ENCODE data around the gene RNMT.
"Not testable (repeated sequence)": the region's sequence is repeated elsewhere in the genome, so short reads cannot be mapped to it uniquely, and the experiment has no call there.

RNMT gene

DNA sequence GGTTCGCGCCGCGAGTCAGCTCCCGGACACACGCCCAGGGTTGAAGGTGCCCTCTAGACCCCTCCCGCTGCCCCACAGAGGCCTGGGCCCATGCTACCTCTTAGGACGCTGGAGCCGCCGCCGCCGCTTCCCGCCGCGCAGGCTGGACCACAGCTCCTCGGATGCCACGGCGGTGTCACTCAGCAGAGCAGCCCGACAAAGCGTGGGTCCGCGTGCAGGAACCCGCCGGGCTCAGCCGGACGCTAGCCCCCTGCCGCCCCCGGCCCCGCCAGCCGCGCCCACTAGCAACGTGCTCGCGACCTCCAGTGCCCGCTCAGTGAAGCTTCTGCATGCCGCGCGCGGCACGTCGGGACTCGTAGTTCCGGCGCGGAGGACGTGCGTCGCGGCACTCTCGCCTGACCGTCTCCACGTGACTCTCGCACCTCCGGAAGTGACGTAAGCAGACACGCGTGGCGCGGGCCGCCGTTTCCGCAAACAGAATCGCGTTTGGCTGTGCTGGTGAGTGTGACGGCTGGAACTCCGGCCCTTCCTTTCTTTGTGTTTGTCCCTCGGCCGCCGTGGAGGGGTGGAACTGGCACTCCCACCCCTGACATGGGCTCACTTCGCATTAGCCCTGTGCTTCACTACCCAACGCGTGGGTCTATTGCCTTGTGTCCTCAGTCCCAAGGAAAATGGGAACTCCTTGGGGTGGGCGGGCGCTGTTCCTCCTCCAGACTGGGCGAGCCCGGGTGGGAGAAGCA lies at the start of gene RNMT, which contains the start of gene FAM210A:
RNMT (plus strand) TSS at position 442 of the 740 bp plus-strand sequence. CDS start 4,845 bp downstream, outside the sequence.
FAM210A (minus strand) TSS at position 327 of the 740 bp plus-strand sequence. CDS start 44,481 bp downstream, outside the sequence.
- DNase-seq, result peak; percentile 93

GRCh38 chr18:13677350-13677749 lies 49.1 kb upstream of the RNMT start:
- DNase-seq, result not testable (repeated sequence)

GRCh38 chr18:13680612-13681011 lies 45.9 kb upstream of the RNMT start:
- no peak for DNase-seq

DNA sequence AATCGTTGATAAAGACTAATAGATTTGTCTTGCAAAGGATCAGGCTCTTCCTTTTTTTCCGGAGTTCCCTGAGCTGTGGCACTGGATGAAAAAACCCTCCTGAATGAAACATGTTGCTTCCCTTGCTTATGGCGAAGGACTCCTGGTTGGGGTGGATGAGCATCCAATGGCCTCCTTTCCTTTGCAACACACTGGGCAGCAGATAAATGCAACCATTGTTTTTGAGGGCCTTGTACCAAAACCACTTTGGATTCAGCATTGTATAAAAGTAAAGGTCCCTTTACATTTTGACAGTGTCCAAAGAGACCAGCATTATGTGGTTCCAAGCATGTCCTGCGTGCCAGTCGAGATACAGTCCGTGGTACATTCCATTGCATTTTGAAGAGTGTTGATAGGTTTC lies 44.8 kb upstream of the RNMT start:
- no peak for DNase-seq

GRCh38 chr18:13684546-13684945 lies 41.9 kb upstream of the RNMT start:
- DNase-seq, result no peak

GRCh38 chr18:13688191-13689136 lies 38.0 kb upstream of the RNMT start:
- DNase-seq, result no peak

DNA sequence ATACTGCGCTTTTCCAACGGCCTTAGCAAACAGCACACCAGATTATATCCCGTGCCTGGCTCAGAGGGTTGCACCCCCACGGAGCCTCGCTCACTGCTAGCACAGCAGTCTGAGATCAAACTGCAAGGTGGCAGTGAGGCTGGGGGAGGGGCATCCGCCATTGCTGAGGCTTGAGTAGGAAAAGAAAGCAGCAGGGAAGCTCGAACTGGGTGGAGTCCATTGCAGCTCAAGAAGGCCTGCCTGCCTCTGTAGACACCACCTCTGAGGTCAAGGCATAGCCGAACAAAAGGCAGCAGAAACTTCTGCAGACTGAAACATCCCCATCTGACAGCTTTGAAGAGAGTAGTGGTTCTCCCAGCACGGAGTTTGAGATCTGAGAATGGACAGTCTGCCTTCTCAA lies 36.4 kb upstream of the RNMT start:
- DNase-seq, result not testable (repeated sequence)

DNA sequence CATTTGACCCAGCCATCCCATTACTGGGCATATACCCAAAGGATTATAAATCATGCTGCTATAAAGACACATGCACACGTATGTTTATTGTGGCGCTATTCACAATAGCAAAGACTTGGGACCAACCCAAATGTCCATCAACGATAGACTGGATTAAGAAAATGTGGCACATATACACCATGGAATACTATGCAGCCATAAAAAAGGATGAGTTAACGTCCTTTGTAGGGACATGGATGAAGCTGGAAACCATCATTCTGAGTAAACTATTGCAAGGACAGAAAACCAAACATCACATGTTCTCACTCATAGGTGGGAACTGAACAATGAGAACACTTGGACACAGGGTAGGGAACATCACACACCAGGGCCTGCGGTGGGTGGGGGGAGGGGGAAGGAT lies 31.1 kb upstream of the RNMT start:
- DNase-seq, result not testable (repeated sequence)

DNA sequence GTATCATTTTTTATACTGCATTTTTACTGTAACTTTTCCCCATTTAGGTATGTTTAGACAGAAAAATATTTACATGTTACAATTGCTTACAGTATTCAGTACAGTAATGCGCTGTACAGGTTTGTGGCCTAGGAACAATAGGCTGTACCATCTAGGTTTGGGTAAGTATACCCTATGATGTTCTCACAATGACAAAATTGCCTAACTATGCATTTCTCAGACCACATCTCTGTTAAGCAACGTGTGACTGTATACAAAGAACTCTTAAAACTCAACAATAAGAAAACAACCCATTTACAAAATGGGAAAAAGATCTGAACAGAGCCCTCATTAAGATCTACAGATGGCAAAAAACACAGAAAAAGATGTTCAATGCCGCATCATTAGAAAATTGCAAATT lies 29.5 kb upstream of the RNMT start:
- no peak for DNase-seq

DNA sequence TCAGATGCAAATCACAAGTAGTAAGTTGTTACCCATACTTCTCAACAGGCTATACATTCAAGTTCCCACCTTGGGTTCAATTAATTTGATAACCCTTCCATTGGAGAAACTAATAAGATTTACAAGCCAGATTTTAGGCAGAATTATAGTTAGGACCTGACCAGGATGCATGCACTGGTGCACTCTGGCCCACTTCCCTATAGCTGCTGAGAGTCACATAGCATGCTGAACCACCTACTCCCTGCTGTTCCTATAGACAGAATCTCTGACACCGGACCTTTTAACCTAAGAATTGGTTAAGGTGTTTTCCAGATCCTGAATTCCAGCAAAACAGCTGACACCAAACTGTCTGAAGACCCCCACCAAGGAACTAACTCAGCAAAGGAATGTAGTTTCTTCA lies 26.3 kb upstream of the RNMT start:
- DNase-seq, result no peak

- DNase-seq, result peak; percentile 37
Observed at GRCh38 chr18:13703899-13704298, 22.6 kb upstream of the RNMT start.

GRCh38 chr18:13710414-13710831 lies 16.1 kb upstream of the RNMT start:
- peak; percentile 24 for DNase-seq

GRCh38 chr18:13712400-13713131 lies 13.9 kb upstream of the RNMT start:
- DNase-seq, result no peak

- no peak for DNase-seq
Observed at GRCh38 chr18:13713455-13714055, 12.9 kb upstream of the RNMT start.

DNA sequence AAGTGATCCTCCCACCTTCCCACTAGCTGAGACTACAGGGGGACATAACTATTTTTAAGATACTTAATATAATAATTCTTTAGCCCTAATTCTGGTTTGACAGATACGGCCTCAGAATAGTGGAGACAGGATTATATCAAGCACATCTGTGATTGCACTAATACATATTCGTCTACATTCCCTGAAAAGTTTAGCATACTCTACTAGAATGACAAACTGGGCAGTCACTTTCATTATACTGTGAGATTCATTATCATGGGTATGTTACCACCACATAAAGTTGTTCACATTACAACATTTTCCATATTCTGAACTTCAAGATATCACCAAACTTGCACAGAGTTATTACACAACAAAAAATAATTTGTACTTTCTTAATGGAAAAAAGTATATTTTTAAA lies 11.1 kb upstream of the RNMT start:
- DNase-seq, result no peak

DNA sequence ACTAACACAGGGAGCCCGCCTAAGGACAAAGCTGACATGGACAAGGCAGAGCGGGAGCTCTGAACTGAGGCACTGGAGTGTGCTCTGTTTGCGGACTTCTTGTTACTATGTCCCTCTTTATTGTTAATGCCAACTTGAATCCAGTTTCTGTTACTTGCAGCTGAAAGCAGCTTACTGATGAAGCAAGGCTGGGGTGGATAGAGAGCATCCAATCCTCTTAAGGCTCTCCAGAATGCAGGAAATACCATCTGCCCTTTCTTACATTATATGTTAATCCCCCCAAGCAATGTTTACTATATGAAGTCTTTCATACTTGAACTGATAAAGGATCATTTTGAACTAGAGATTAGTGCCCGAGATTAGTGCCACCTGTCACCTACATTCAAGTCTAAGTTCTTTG lies 9.6 kb upstream of the RNMT start:
- DNase-seq, result no peak

DNA sequence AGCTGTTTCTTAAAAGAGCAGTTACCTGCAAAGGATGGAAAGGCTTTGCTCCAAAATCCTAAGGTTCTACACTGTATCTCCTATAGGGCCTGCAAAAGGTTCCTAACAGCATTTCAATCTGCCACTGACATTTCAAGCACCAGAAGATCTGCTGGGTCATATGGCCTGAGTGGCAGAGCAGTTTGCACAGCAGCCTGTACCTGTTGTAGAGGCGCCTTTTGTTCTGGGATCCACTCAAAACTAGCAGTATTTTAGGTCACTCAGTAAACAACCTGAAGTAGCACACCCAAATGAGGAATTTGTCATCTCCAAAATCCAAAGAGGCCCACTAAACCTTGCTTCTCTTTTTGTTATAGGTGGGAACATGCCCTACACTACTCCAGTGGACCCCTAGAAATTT lies 6.3 kb upstream of the RNMT start:
- DNase-seq, result no peak

DNA sequence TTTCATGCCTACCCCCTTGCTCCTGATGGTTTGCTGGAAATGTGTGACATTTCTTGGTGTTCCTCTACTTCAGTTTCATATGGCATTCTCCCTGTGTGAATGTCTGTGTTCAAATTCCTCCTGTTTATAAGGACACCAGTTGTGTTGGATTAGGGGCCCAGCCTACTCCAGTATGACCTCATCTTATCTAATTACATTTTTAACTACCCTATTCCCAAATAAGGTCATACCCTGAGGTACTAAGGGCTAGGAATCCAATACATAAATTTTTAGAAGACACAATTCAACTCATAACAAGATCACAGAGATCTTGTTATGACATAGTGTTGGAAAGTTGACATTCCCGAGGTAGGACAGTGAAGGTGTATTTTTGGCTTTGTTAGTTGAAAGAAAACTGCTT lies 5.6 kb upstream of the RNMT start:
- no peak for DNase-seq

- no peak for DNase-seq
Observed at GRCh38 chr18:13725566-13726231, 774 bp upstream of the RNMT start.

- no peak for DNase-seq
Observed at GRCh38 chr18:13726972-13727331, 479 bp downstream of the RNMT start.

DNA sequence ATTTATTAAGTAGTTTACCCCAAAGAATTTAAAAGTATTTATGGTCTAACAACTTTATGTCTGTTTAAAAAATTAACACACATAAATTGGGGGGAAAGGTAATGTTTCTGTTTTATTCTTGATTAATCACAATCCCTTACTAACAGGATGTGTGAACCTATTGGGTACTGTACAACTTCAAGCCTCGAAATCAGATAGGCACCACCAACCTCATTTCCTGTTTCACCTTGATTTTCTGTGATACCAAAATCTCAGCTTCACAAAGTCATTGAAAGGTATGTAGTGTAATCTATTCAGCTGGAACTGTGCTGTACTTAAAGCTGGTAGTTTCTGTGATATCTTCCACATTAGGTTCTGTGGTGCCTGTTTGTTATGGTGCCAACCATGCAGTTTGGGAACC lies 4.0 kb downstream of the RNMT start:
- DNase-seq, result no peak

DNA sequence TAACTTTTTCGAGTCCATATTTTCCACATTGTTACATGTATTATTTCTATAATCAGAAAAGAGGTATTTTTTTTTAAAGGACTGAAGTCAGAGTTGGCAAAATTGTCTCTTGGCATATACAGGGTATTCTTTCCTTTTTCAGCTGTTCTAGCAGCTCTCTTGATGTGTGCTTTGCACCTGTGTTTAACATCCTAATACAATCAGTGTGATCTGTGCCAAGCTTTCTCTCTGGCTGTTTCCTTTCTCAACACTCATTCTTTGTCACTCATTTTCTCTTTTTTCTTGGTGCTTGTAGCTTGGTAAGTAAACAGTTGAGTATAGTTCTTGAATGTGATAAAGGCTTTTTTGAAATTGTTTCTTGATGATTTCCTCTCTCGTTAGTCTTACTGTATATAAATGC lies 9.2 kb downstream of the RNMT start:
- DNase-seq, result no peak

Data from MV-4-11 (cell line).